ENCODE data around the gene ALDH3B2.
"Not testable (repeated sequence)": the region's sequence is repeated elsewhere in the genome, so short reads cannot be mapped to it uniquely, and the experiment has no call there.

ALDH3B2 gene, protein sequence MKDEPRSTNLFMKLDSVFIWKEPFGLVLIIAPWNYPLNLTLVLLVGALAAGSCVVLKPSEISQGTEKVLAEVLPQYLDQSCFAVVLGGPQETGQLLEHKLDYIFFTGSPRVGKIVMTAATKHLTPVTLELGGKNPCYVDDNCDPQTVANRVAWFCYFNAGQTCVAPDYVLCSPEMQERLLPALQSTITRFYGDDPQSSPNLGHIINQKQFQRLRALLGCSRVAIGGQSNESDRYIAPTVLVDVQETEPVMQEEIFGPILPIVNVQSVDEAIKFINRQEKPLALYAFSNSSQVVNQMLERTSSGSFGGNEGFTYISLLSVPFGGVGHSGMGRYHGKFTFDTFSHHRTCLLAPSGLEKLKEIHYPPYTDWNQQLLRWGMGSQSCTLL

GRCh38 chr11:67674442-67674871 lies at the start of gene ALDH3B2:
Gene ALDH3B2, minus strand, starts transcription at chr11:67674623. Its CDS starts 7,688 bp downstream, at chr11:67666935.
- no peak for DNase-seq

DNA sequence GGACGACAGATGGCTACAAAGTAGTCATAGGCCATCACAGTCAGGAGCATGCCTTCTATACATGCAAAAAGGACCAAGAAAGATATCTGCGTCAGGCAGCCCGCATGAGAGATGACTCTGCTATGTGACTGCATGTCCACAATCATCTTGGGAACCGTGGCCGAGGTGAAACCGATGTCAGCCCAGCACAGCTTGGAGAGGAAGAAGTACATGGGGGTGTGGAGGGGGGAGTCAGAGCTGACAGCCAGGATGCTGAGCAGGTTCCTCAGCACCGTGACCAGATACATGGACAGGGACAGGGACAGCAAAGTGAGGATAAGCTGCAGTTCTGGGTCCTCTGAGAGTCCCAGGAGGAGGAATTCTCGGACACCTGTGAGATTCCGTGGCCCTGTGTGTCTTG lies 48.6 kb upstream of the ALDH3B2 start:
- DNase-seq: not testable (repeated sequence)

DNA sequence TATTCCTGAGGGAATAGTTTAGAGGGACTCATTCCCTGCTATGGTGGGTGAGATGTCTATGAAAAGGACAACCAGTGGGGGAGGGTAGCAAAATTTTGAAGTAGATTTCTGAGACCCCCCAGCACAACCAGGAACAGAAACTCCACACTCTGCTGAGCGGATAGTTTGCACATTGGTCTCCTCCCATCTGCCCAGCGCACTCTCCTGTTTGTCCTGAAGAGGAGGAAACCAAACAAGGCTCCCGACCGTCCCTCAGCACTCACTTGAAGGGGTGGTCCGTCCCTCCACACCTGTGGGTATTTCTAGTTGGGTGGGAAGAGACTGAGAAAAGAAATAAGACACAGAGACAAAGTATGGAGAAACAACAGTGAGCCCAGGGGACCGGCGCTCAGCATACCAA lies 41.8 kb upstream of the ALDH3B2 start:
- DNase-seq: not testable (repeated sequence)

GRCh38 chr11:67715801-67716200 lies 41.4 kb upstream of the ALDH3B2 start:
- not testable (repeated sequence) for DNase-seq

DNA sequence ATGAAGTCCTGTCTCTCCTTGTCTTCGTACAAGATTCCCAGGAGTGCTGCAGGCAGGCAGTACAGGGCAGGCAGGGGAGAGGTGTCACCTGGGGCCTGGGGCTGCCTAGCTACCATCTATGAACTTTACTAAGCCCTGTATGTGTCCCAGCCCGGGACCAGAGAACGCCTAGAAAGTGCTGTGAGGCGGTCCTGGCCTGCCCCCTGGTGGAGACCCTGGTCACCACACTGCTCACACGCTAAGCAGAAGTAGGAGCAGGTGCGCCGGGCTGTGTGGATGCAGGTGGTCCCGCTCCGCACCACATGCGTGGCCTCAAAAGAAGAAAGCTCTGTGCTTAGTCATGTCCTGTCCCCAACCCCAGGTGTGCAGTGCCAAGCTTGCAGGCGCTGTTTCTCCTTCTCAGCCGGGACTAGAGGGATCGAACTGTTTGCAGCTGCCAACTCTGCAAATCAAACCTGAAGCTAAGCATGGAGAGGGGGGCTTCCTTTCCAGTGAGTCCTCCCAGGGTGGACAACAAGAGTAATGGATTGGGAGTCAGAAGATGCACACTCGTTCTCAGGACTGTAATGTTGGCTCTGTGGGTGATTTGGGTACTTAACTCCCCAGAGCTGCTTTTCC lies 39.6 kb upstream of the ALDH3B2 start:
- not testable (repeated sequence) for DNase-seq

GRCh38 chr11:67711676-67712075 lies 37.3 kb upstream of the ALDH3B2 start:
- not testable (repeated sequence) for DNase-seq

GRCh38 chr11:67711212-67711611 lies 36.8 kb upstream of the ALDH3B2 start:
- DNase-seq: not testable (repeated sequence)

- not testable (repeated sequence) for DNase-seq
Observed at GRCh38 chr11:67709806-67710205, 35.4 kb upstream of the ALDH3B2 start.

DNA sequence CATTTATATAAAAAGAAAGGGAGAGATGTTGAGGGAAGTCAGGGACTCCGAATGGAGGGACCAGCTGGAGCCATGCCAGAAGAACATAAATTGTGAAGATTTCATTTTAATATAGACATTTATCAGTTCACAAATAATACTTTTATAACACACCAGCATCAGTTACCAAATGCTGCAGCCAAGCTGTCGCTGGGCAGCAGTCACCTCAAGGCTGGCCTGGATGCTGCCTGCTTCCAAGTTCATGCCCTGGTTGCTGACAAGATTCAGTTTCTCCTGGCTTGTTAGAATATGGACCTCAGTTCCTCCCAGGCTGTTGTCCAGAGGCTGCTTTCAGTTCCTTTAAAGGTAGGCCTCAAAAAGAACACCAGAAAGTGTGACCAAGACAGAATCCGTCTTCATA lies 30.8 kb upstream of the ALDH3B2 start:
- DNase-seq: no peak

DNA sequence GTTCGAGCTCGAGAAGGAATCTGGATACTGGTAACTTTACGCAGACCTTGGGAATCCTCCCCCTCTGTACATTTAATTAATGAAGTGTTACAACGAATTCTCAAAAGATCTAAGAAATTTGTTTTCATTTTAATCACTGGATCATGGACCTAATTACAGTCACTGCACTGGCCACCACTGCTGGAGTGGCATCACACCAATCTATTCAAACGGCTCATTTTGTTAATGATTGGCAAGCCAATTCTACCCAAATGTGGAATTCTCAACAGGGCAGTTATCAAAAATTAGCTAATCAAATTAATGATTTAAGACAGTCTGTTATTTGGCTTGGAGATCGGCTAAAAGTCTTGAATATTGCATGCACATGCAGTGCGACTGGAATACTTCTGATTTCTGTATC lies 30.1 kb upstream of the ALDH3B2 start:
- DNase-seq: no peak

- not testable (repeated sequence) for DNase-seq
Observed at GRCh38 chr11:67703709-67704108, 29.3 kb upstream of the ALDH3B2 start.

DNA sequence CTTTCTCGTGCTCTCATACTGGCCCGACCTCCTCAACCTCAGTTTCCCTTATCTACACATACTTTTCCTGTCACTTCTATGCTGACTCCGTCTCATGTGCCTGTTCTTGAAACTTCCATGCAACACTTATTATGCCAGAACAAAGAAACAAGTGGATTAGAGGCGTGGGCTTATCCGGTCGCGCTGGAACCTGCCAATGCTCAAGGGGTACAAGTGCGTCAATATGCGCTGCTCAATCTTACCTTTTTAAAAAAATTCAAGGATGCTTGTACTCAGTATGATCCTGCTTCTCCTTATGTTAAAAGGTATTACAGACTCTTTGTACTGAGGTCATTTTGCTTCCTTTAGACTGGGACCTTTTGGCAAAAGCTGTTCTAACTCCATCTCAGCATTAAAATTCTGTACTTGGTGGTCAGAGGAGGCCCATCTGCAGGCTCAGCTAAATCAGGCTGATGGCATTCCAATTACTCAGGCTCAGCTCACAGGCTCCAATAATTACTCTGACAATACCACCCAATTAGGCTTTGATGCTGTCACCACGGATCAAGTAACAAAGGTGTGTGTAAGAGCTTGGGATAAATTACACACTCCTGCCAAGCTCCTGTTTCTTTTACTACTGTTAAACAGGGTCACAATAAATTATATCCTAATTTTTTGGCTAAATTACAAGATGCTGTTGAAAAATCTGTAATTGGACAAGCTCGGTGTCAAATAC lies 26.3 kb upstream of the ALDH3B2 start:
- DNase-seq: no peak

DNA sequence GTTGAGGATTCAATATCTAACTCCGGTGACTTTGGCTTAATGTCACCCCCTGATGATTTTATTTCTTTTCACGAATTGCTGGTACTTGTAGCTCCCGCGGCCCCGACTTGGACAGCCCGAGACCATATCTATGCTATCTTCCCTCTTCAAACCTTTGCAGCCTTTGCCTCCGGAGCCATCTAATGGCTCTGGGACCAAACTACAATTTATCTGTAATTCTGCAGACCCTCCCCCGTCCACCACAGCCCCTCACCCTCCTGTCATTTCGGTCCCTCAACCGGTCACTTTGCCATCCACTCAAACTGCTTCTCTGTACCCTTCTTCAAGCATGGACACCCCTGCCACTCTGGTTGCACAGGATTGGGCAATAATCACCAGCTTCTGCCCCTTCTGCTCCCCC lies 25.7 kb upstream of the ALDH3B2 start:
- DNase-seq: no peak

DNA sequence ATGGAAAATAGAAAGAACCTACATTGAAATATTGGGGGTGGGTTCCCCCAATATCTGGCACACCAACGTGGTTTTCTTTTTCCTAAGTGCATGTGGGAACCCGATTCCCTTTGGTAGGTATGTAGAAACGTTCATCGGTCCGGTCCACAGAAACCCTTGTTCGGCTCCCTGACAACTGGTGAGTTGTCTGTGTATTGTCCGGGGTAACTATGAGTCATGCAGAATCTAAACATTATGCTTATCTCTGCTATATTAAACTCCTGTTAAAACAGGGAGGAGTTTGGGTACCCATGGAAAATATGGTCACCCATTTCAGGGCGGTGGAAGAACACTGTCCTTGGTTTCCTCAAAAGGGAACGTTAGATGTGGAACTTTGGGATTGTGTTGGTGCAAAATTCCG lies 25.1 kb upstream of the ALDH3B2 start:
- DNase-seq: no peak

DNA sequence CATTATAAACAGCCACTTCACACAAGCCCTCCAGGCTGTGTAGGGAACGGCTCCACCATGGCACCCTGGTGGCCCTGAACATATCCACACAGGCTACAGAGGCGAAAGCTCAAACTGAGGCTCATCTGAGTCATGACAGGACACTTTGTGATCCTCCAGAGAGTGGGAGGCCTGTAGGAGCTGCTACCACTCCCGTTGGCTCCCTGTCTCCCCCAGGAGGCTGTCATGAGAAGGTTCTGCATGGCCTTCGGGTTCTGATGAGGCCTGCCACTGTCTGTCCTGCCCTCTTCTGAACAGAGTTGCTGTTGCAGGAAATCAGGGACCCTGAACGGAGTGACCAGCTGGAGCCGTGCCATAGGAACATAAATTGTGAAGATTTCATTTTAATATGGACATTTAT lies 23.8 kb upstream of the ALDH3B2 start:
- DNase-seq: no peak

DNA sequence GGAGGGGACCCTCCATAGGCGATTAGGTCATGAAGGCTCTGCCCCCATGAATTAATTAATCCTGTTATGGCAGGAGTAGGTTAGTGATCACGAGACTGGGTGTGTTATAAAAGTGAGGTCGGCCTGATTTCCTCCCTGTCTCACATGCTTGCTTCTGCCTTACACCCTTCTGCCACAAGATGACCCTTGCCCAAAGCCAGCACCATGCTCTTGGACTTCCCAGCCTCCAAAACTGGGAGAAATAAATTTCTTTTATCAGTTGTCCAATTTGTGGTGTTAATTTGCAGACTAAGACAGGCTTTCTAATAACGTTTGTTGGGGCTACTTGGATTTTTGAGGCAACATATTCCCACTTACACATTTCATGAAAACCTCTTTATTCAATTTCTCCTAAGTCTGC lies 23.4 kb upstream of the ALDH3B2 start:
- no peak for DNase-seq

DNA sequence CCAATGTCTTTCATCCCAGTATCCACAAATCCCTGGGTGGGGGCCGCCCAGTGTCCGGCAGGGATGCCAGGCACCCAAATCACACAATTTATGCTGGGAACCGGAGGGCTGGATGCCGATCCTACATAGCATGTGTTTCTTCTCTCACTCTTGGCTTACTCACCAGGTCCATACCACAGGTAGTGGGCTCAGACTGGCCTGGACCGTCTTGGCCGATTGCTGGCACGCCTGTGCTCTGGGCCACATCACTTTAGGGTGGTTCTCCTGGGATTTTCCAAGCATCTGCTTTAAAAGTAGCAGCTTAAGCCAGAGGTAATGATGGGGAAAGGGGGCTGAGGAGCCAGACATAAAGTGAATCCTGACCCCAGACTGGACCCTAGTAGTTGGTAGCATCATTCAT lies 22.6 kb upstream of the ALDH3B2 start:
- DNase-seq: no peak

GRCh38 chr11:67695606-67696005 lies 21.2 kb upstream of the ALDH3B2 start:
- DNase-seq: no peak

DNA sequence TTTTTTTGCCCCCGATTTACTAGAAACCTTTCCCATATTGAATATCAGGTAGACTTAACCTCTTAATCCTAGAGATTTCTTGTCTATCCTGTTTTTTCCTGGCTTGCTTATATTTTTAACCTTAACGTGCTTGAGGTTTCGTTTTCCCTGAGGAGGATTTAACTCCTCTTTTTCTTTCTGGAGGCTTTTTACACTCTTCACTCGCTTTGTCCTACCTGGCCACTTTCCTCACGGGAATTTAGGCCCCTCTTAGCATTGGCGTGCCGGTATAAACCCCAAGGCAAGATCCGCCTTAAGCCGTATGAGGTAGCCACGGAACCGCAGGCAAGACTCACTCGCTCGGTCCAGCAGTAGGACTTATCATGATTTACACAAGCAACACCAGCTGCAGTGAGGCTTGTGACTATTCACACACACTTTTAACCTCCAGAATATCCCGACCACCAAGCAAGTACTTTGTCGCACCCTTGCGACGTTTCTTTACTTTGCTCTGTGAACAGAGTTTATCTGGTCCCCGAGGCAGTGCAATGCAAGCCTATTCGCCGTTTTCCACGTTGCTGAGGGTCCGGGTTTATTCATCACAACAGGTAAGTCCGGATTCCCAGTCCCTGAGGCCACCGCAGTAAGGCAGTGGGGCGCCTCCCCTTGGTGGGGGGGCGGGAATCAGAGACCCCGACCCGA lies 20.6 kb upstream of the ALDH3B2 start:
- DNase-seq: no peak

DNA sequence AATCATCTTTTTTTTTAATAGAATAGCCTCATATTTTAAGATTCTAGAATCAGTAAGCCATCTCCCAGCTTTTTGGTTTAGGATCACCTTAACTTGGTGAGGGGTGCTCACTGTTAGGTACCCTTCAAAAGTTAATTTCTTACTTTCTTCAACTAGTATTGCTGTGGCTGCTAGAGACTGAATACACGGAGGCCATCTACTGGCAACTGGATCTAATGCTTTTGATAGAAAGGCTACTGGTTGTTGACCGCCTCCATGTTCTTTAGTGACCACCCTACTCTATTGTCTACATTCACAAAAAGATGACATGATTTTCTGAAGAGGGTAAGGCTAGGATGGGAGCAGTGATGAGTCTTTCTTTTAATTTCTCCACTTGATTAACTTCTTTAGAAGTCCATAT lies 16.7 kb upstream of the ALDH3B2 start:
- DNase-seq: no peak

DNA sequence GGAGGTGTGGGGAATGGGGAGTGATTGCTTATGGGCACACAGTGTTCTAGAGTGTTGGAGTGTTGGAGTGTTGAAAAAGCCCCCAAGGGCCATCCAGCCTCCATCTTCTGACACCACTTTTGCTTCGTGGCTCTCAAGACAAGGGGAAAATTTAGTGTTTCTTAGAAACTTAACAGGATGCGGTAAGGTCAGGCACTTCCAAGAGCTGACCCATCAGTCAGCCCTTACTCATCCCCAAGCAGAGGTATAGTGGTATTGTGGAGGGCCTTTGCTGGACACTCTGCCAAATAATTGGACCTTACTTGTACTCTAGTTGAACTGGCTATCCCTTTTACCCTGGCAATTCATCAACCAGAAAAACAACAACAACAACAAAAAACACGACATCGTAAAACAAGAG lies 14.8 kb upstream of the ALDH3B2 start:
- DNase-seq: no peak

DNA sequence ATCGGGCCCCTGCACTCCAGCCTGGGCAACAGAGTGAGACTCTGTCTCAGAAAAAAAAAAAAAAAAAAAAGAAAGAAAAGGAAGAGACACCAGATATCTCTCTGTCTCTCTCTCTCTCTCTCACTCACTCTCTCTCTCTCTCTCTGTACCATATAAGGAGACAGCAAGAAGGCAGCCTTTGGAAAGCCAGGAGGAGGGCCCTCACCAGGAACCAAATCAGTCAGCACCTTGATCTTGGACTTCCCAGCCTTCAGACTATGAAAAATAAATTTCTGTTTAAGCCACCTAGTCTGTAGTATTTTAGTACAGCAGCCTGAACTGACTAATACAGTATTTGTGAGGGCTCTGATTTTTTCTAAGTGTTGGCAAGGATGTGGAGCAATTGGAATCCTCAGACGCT lies 13.6 kb upstream of the ALDH3B2 start:
- DNase-seq: no peak

- not testable (repeated sequence) for DNase-seq
Observed at GRCh38 chr11:67685641-67686332, 11.4 kb upstream of the ALDH3B2 start.
